HG03342 (cell line): Measurements from ENCODE around the gene TMEM168.

Experiments
- ATAC-seq: cut with Tn5 transposase; IDR thresholded peaks from one replicate; pipeline ENCODE4 v1.9.1; 2021; ENCODE audit warnings: mild to moderate bottlenecking, moderate library complexity; ENCODE audit not compliant: unreplicated experiment

TMEM168 gene

GRCh38 chr7:112726076-112726475 lies 64.1 kb downstream of the TMEM168 start:
- ATAC-seq = no peak

- ATAC-seq = no peak
Measured at GRCh38 chr7:112723416-112723815, 66.8 kb downstream of the TMEM168 start.

GRCh38 chr7:112721366-112721765 lies 68.8 kb downstream of the TMEM168 start:
- ATAC-seq = no peak

GRCh38 chr7:112715525-112715924 lies 74.7 kb downstream of the TMEM168 start:
- no peak for ATAC-seq

GRCh38 chr7:112714917-112715316 lies 75.3 kb downstream of the TMEM168 start:
- no peak for ATAC-seq
